GM12878 (cell line): ENCODE data around the gene MNAT1. TPM values are rescaled to one million over a fixed set of nuclear protein-coding genes. Genes with fewer than 3 reads are reported as not detected.

Source experiments
- ATAC-seq: fragments of 200-7000 bp; cut with Tn5 transposase; 3 replicates; pipeline ENCODE4 v1.9.1; 2020; ENCODE audit warnings: mild to moderate bottlenecking, moderate library complexity
- BruUV-seq: library from RNA; stranded (reverse); fragments of 400-500 nt; replicated peaks from 2 replicates; lab custom pipeline; 2021; lab: Mats Ljungman, UMichigan
- CTCF ChIA-PET: fragments of 300-600 bp; sonication (Branson Sonifier 250); formaldehyde crosslinking; extraction: SDS; loops from one replicate; lab custom pipeline; 2021; ENCODE audit warnings: inconsistent platforms; lab: Yijun Ruan, JAX
- POLR2A ChIA-PET: fragments of 350-600 bp; formaldehyde crosslinking; extraction: SDS; loops from one replicate; lab custom pipeline; 2021; ENCODE audit warnings: inconsistent platforms; lab: Charles Lee
- RAD21 ChIA-PET: fragments of 300-600 bp; sonication (Branson Sonifier 250); formaldehyde crosslinking; loops from one replicate; lab custom pipeline; 2023; ENCODE audit warnings: antibody characterized with exemption; ENCODE audit not compliant: unreplicated experiment; lab: Charles Lee
- SMC1A ChIA-PET: fragments of 300-600 bp; sonication (Branson Sonifier 250); formaldehyde crosslinking; loops from one replicate; lab custom pipeline; 2023; ENCODE audit not compliant: unreplicated experiment, uncharacterized antibody; lab: Charles Lee
- DNase-seq: peaks from one replicate; pipeline ENCODE4 v3.0.0-alpha.2; 2011; ENCODE audit warnings: low read depth, low spot score
- FAIRE-seq: peaks from 3 replicates; lab custom pipeline; 2011; peaks lifted over from hg19 to GRCh38; lab: Jason Lieb, UNC
- H2AFZ ChIP-seq: 2 replicates; pipeline ENCODE4 v1.6.0; 2011; ENCODE audit warnings: low read depth, low read length, control low read depth; ENCODE audit not compliant: control insufficient read depth
- H3K27ac ChIP-seq: 2 replicates; pipeline ENCODE4 v1.5.1; 2011; ENCODE audit warnings: control low read depth; ENCODE audit not compliant: control insufficient read depth, insufficient read depth
- H3K27me3 ChIP-seq, 2 experiments: replicated peaks in 1 of 2; 2 replicates each; pipeline versions ENCODE4 v1.6.0 to v1.6.1; 2011; ENCODE audit warnings: low read length in 1 of 2; ENCODE audit not compliant: control insufficient read depth in 2 of 2, insufficient read depth in 2 of 2
- H3K36me3 ChIP-seq, 2 experiments: 2 replicates each; pipeline ENCODE4 v1.5.1; 2011; ENCODE audit warnings: low read length in 1 of 2; ENCODE audit not compliant: control insufficient read depth in 2 of 2, insufficient read depth in 2 of 2
- H3K4me1 ChIP-seq: 2 replicates; pipeline ENCODE4 v1.6.1; 2011; ENCODE audit warnings: mild to moderate bottlenecking, low read length, moderate library complexity, mixed read lengths; ENCODE audit not compliant: control insufficient read depth, insufficient read depth
- H3K4me2 ChIP-seq: 2 replicates; pipeline ENCODE4 v1.6.0; 2011; ENCODE audit warnings: control low read depth; ENCODE audit not compliant: control insufficient read depth, insufficient read depth
- H3K4me3 ChIP-seq: fragments of 200-600 bp; sonication (generic); 2 replicates; pipeline ENCODE4 v1.5.1; 2016
- H3K79me2 ChIP-seq: 2 replicates; pipeline ENCODE4 v1.6.0; 2011; ENCODE audit warnings: low read length; ENCODE audit not compliant: control insufficient read depth, insufficient read depth
- H3K9ac ChIP-seq: 2 replicates; pipeline ENCODE4 v1.8.0; 2011; ENCODE audit warnings: low read length, control low read depth, mixed read lengths; ENCODE audit not compliant: control insufficient read depth, insufficient read depth
- H3K9me3 ChIP-seq: replicated peaks from 3 replicates; pipeline ENCODE4 v1.5.1; 2011; ENCODE audit warnings: mild to moderate bottlenecking, low read length; ENCODE audit not compliant: control insufficient read depth, insufficient read depth
- H4K20me1 ChIP-seq: 2 replicates; pipeline ENCODE4 v1.6.0; 2011; ENCODE audit not compliant: control insufficient read depth, insufficient read depth
- CEBPB ChIP-seq, 2 experiments: fragments of 150-350 bp in 1 of 2; IDR thresholded peaks; 2 replicates each; pipeline ENCODE4 v1.6.1; 2012 to 2014; ENCODE audit warnings: low read depth in 2 of 2, low read length in 2 of 2, borderline replicate concordance in 1 of 2, inconsistent platforms in 1 of 2
- CREB1 ChIP-seq: IDR thresholded peaks from 2 replicates; pipeline ENCODE4 v1.6.1; 2012; ENCODE audit warnings: low read depth, mild to moderate bottlenecking, inconsistent platforms
- CREM ChIP-seq: IDR thresholded peaks from 2 replicates; pipeline ENCODE4 v1.6.1; 2014; ENCODE audit warnings: antibody characterized with exemption, low read depth
- HSF1 ChIP-seq: fragments of 150-350 bp; IDR thresholded peaks from 2 replicates; pipeline ENCODE4 v1.6.1; 2014; ENCODE audit warnings: mild to moderate bottlenecking, low read depth, low read length
- JUNB ChIP-seq: IDR thresholded peaks from 2 replicates; pipeline ENCODE4 v1.6.1; 2016; ENCODE audit warnings: antibody characterized with exemption, mild to moderate bottlenecking
- MTA3 ChIP-seq: IDR thresholded peaks from 2 replicates; pipeline ENCODE4 v1.6.1; 2012; ENCODE audit warnings: low read length, inconsistent platforms, borderline replicate concordance
- POLR2AphosphoS2 ChIP-seq: IDR thresholded peaks from 2 replicates; pipeline ENCODE4 v1.6.1; 2011; ENCODE audit warnings: low read depth, mild to moderate bottlenecking, low read length, improper control_type of control experiment, moderate library complexity
- RB1 ChIP-seq: fragments of 450-650 bp; formaldehyde crosslinking; IDR thresholded peaks from 2 replicates; pipeline ENCODE4 v1.6.1; 2017; ENCODE audit warnings: mild to moderate bottlenecking, borderline replicate concordance
- TCF3 ChIP-seq: IDR thresholded peaks from 2 replicates; pipeline ENCODE4 v1.6.1; 2012; ENCODE audit warnings: low read depth, mild to moderate bottlenecking, low read length, borderline replicate concordance; ENCODE audit not compliant: insufficient read depth
- ZNF274 ChIP-seq: IDR thresholded peaks from one replicate; pipeline ENCODE4 v1.8.0; 2011; ENCODE audit not compliant: insufficient read length, insufficient read depth
- ZNF384 ChIP-seq: IDR thresholded peaks from 2 replicates; pipeline ENCODE4 v1.6.1; 2012; ENCODE audit warnings: low read depth, mild to moderate bottlenecking, low read length, improper control_type of control experiment, borderline replicate concordance
- WGBS: methylation state at CpG from one replicate; pipeline ENCODE4 v1.1.6; 2016; ENCODE audit warnings: low lambda C conversion rate; ENCODE audit not compliant: insufficient replicate concordance, insufficient coverage; ENCODE audit errors: missing lambda C conversion rate; 5-methylcytosine and 5-hydroxymethylcytosine counted together
- in situ Hi-C: fragments of 300-500 bp; cut with MboI; formaldehyde crosslinking; loops from 9 replicates; pipeline ENCODE4 v1.14.3; 2018; ENCODE audit warnings: mixed read lengths
- intact Hi-C: fragments of 100-400 bp; cut with micrococcal nuclease; formaldehyde crosslinking; loops from one replicate; pipeline ENCODE4 v1.14.2; 2022; ENCODE audit not compliant: unreplicated experiment
- polyA plus RNA-seq, 11 experiments: library from polyadenylated mRNA; depleted of rRNA in 4 of 11; unstranded in 6 of 11; stranded (reverse) in 5 of 11; fragments of >200 nt; fragmentation: Nextera tagmentation in 4 of 11; fragmentation: Illumina TruSeq in 1 of 11; extraction: Ambion mirVana in 4 of 11; extraction: Trizol in 1 of 11; gene quantifications; 1 replicate in 1 of 11; 2 replicates in 10 of 11; pipeline versions ENCODE4 v1.2.1 to v1.2.3, GENCODE V29; 2011 to 2016; ENCODE audit warnings: inconsistent platforms in 2 of 11, missing spikeins in 2 of 11, low read depth in 1 of 11
- total RNA-seq, 4 experiments: library from RNA; depleted of rRNA in 3 of 4; stranded (reverse); fragments of >200 nt in 3 of 4; fragmentation: Illumina TruSeq in 1 of 4; extraction: Trizol in 1 of 4; gene quantifications; 2 replicates each; pipeline versions ENCODE4 v1.2.1 to v1.2.3, GENCODE V29; 2013 to 2021
- TF ChIP-seq, protein P1 (sequence below): fragments of 450-650 bp; IDR thresholded peaks from 2 replicates; pipeline ENCODE4 v1.6.1; 2016; ENCODE audit warnings: mild to moderate bottlenecking
- TF ChIP-seq, protein P2 (sequence below): IDR thresholded peaks from 2 replicates; pipeline ENCODE4 v1.6.1; 2012; ENCODE audit warnings: low read depth, low read length, improper control_type of control experiment
- TF ChIP-seq, protein P3 (sequence below): fragments of 450-650 bp; IDR thresholded peaks from 2 replicates; pipeline ENCODE4 v1.6.1; 2017; ENCODE audit warnings: antibody characterized with exemption, mild to moderate bottlenecking, moderate library complexity

Gene MNAT1
- total and polyA plus RNA-seq, 10 of the 15 experiments (the other 5 are each of a cell fraction or from before 2014, with no cell fraction given): 26.5 to 67.4 (median 40.8) TPM

GRCh38 chr14:60968099-60968498, 233.5 kb downstream of the MNAT1 start:
- no peaks in the 10 kb centered on the region for H3K4me1 ChIP-seq
- TF ChIP-seq MTA3 (no peak), ZNF274 (no peak), CEBPB (IDR thresholded peaks at IDR 0.05; ENCODE audit: borderline replicate concordance in 1 of 2, low read depth in 2 of 2, low read length in 2 of 2) (no peak), ZNF384 (no peak), POLR2AphosphoS2 (no peak), TCF3 (no peak), HSF1 (no peak), RB1 (no peak), CREB1 (no peak), CREM (no peak), JUNB (no peak)
- TF ChIP-seq, protein P1, sequence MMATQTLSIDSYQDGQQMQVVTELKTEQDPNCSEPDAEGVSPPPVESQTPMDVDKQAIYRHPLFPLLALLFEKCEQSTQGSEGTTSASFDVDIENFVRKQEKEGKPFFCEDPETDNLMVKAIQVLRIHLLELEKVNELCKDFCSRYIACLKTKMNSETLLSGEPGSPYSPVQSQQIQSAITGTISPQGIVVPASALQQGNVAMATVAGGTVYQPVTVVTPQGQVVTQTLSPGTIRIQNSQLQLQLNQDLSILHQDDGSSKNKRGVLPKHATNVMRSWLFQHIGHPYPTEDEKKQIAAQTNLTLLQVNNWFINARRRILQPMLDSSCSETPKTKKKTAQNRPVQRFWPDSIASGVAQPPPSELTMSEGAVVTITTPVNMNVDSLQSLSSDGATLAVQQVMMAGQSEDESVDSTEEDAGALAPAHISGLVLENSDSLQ: no peak
- TF ChIP-seq, protein P2, sequence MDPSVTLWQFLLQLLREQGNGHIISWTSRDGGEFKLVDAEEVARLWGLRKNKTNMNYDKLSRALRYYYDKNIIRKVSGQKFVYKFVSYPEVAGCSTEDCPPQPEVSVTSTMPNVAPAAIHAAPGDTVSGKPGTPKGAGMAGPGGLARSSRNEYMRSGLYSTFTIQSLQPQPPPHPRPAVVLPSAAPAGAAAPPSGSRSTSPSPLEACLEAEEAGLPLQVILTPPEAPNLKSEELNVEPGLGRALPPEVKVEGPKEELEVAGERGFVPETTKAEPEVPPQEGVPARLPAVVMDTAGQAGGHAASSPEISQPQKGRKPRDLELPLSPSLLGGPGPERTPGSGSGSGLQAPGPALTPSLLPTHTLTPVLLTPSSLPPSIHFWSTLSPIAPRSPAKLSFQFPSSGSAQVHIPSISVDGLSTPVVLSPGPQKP: no peak
- TF ChIP-seq, protein P3, sequence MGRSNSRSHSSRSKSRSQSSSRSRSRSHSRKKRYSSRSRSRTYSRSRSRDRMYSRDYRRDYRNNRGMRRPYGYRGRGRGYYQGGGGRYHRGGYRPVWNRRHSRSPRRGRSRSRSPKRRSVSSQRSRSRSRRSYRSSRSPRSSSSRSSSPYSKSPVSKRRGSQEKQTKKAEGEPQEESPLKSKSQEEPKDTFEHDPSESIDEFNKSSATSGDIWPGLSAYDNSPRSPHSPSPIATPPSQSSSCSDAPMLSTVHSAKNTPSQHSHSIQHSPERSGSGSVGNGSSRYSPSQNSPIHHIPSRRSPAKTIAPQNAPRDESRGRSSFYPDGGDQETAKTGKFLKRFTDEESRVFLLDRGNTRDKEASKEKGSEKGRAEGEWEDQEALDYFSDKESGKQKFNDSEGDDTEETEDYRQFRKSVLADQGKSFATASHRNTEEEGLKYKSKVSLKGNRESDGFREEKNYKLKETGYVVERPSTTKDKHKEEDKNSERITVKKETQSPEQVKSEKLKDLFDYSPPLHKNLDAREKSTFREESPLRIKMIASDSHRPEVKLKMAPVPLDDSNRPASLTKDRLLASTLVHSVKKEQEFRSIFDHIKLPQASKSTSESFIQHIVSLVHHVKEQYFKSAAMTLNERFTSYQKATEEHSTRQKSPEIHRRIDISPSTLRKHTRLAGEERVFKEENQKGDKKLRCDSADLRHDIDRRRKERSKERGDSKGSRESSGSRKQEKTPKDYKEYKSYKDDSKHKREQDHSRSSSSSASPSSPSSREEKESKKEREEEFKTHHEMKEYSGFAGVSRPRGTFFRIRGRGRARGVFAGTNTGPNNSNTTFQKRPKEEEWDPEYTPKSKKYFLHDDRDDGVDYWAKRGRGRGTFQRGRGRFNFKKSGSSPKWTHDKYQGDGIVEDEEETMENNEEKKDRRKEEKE: no peak
- H3K4me3 ChIP-seq: no peak overlapping the region
- 95% methylated on average over 1 of the region's 1 CpG for WGBS
- DNase-seq: no peak
- H3K9me3 ChIP-seq: no peaks in the 10 kb centered on the region
- H4K20me1 ChIP-seq: no peaks in the 10 kb centered on the region
- H3K36me3 ChIP-seq: no peaks in the 10 kb centered on the region
- ChIA-PET RAD21 (no interaction called here), SMC1A (interaction anchor here (1.1 to 2.7 kb wide), 3 partner anchors 10 to 13 kb away, joined by 3 to 14 read pairs (median 4); partner anchors contain the start of genes SLC38A6 and TRMT5), CTCF (no interaction called here), POLR2A (no interaction called here)
- no peak overlapping the region for H3K27ac ChIP-seq
- peak; percentile 61 for FAIRE-seq
- no peak overlapping the region for H2AFZ ChIP-seq
- H3K9ac ChIP-seq: no peak overlapping the region
- ATAC-seq: no peak
- in situ Hi-C loops: no loop called here
- intact Hi-C loops: no loop called here
- no TSS peak for BruUV-seq
- H3K27me3 ChIP-seq: no peaks in the 10 kb centered on the region
- no peaks in the 10 kb centered on the region for H3K79me2 ChIP-seq
- H3K4me2 ChIP-seq: no peak overlapping the region
